Keratinocyte (primary cell): ENCODE measurements around the gene PLAAT4. TPM values are rescaled to one million over a fixed set of nuclear protein-coding genes. Genes with fewer than 3 reads are reported as not detected.

Experiments
- DNase-seq: peaks from one replicate; pipeline ENCODE4 v3.0.0-alpha.2; 2011; ENCODE audit warnings: low read depth, missing footprints, low spot score
- FAIRE-seq: peaks from 2 replicates; lab custom pipeline; 2011; peaks lifted over from hg19 to GRCh38; lab: Jason Lieb, UNC
- H2AFZ ChIP-seq: 2 replicates; pipeline ENCODE4 v1.6.0; 2012; ENCODE audit warnings: low read length, control low read depth, inconsistent platforms; ENCODE audit not compliant: control insufficient read depth
- H3K27ac ChIP-seq: 2 replicates; pipeline ENCODE4 v1.5.1; 2011; ENCODE audit warnings: low read length; ENCODE audit not compliant: control insufficient read depth, insufficient read depth
- H3K27me3 ChIP-seq: 3 replicates; pipeline ENCODE4 v1.6.0; 2011; ENCODE audit warnings: low read length; ENCODE audit not compliant: control insufficient read depth, insufficient read depth; ENCODE audit errors: extremely low read depth
- H3K36me3 ChIP-seq, 2 experiments: 2 replicates in 1 of 2; 3 replicates in 1 of 2; pipeline ENCODE4 v1.5.1; 2011; ENCODE audit warnings: low read length in 2 of 2, mild to moderate bottlenecking in 1 of 2; ENCODE audit not compliant: control insufficient read depth in 2 of 2, insufficient read depth in 2 of 2; ENCODE audit errors: extremely low read depth in 1 of 2
- H3K4me1 ChIP-seq: 3 replicates; pipeline ENCODE4 v1.5.1; 2011; ENCODE audit warnings: low read length; ENCODE audit not compliant: control insufficient read depth, insufficient read depth; ENCODE audit errors: extremely low read depth
- H3K4me2 ChIP-seq: 3 replicates; pipeline ENCODE4 v1.6.0; 2011; ENCODE audit warnings: low read depth, low read length; ENCODE audit not compliant: control insufficient read depth, insufficient read depth; ENCODE audit errors: extremely low read depth
- H3K4me3 ChIP-seq, 3 experiments: fragments of 200-600 bp in 1 of 3; sonication (generic) in 1 of 3; 2 replicates in 2 of 3; 3 replicates in 1 of 3; pipeline ENCODE4 v1.5.1; 2011 to 2016; ENCODE audit warnings: low read length in 3 of 3, mild to moderate bottlenecking in 3 of 3, control low read depth in 2 of 3, inconsistent platforms in 1 of 3, low read depth in 1 of 3, mixed read lengths in 1 of 3, mixed run types in 1 of 3, moderate library complexity in 1 of 3; ENCODE audit not compliant: control insufficient read depth in 2 of 3, insufficient read depth in 2 of 3; ENCODE audit errors: extremely low read depth in 1 of 3
- H3K79me2 ChIP-seq: 2 replicates; pipeline ENCODE4 v1.6.0; 2012; ENCODE audit warnings: low read length; ENCODE audit not compliant: control insufficient read depth, insufficient read depth
- H3K9ac ChIP-seq: 3 replicates; pipeline ENCODE4 v1.6.0; 2011; ENCODE audit warnings: low read length; ENCODE audit not compliant: control insufficient read depth, insufficient read depth; ENCODE audit errors: extremely low read depth
- H3K9me1 ChIP-seq: 3 replicates; pipeline ENCODE4 v1.6.0; 2011; ENCODE audit warnings: low read length; ENCODE audit not compliant: control insufficient read depth, insufficient read depth; ENCODE audit errors: extremely low read depth
- H3K9me3 ChIP-seq: 2 replicates; pipeline ENCODE4 v1.5.1; 2012; ENCODE audit warnings: low read depth, low read length; ENCODE audit not compliant: control insufficient read depth
- H4K20me1 ChIP-seq: 3 replicates; pipeline ENCODE4 v1.6.0; 2011; ENCODE audit warnings: low read length; ENCODE audit not compliant: control insufficient read depth, insufficient read depth; ENCODE audit errors: extremely low read depth
- CTCF ChIP-seq, 3 experiments: IDR thresholded peaks in 1 of 3; conservative IDR thresholded peaks in 1 of 3; optimal IDR thresholded peaks in 1 of 3; 2 replicates in 2 of 3; 3 replicates in 1 of 3; pipeline versions ENCODE3 to v1.5.1; 2011; ENCODE audit warnings: low read length in 3 of 3, mild to moderate bottlenecking in 3 of 3, moderate library complexity in 2 of 3, control low read depth in 1 of 3, inconsistent platforms in 1 of 3; ENCODE audit not compliant: insufficient read depth in 2 of 3; ENCODE audit errors: extremely low read depth in 1 of 3
- EZH2 ChIP-seq: IDR thresholded peaks from one replicate; pipeline ENCODE4 v1.6.1; 2012; ENCODE audit warnings: inconsistent platforms, mild to moderate bottlenecking, low read length, moderate library complexity
- dilution Hi-C: fragments of 300-500 bp; cut with MboI; formaldehyde crosslinking; loops from one replicate; pipeline ENCODE4 v1.7.0; 2020; ENCODE audit warnings: low sequenced_read_pairs; ENCODE audit not compliant: extremely low pct_ligation_motif_present
- polyA plus RNA-seq, 5 experiments: library from polyadenylated mRNA; depleted of rRNA in 3 of 5; stranded (reverse) in 3 of 5; stranded (forward) in 1 of 5; unstranded in 1 of 5; fragments of >200 nt; gene quantifications; 1 replicate in 1 of 5; 2 replicates in 3 of 5; 3 replicates in 1 of 5; pipeline versions ENCODE4 v1.2.1 to v1.2.3, GENCODE V29; 2011 to 2012; ENCODE audit warnings: missing spikeins in 2 of 5, low read depth in 1 of 5, low replicate concordance in 1 of 5

The PLAAT4 gene
- polyA plus RNA-seq, 1 donor (not counting 4 experiments of a cell fraction or from before 2014, with no cell fraction given): 2.0 TPM

DNA sequence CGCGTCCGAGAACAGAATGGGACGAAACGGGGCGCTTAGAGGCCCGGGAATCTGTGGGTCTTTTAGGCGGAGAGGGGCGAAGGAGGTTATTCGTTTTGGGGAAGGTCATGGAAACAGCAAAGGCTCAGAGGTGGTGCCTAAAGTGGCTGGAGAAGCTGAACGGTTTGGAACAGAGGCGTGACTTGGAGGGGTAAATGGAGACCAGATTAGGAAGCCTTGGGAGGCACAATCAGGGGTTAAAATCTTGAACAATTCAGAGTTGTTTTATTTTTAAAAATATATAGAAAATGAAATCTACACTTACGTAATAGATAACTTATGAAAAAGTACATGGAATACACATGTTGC lies 45.4 kb upstream of the PLAAT4 start:
- DNase-seq: no peak
- no peaks in the 10 kb centered on the region for H3K36me3 ChIP-seq
- H3K27me3 ChIP-seq: peaks cover 39% of the 10 kb centered on the region
- peak overlapping the region; percentile 2 to 57 (median 40) for H3K4me3 ChIP-seq
- peak overlapping the region; percentile 36 for H2AFZ ChIP-seq
- H3K4me2 ChIP-seq: peak overlapping the region; percentile 86
- H3K9me1 ChIP-seq: no peaks in the 10 kb centered on the region
- TF ChIP-seq CTCF (optimal IDR thresholded peaks at IDR 0.05 in 1 of 3, IDR thresholded peaks at IDR 0.05 in 1 of 3, conservative IDR thresholded peaks at IDR 0.05 in 1 of 3; ENCODE audit: extremely low read depth in 1 of 3, insufficient read depth in 2 of 3, low read length in 3 of 3): no peak
- TF ChIP-seq EZH2: no peak
- H3K4me1 ChIP-seq: peaks cover 5% of the 10 kb centered on the region
- no peaks in the 10 kb centered on the region for H4K20me1 ChIP-seq
- dilution Hi-C loops: no loop called here
- no peak overlapping the region for H3K9ac ChIP-seq
- no peaks in the 10 kb centered on the region for H3K79me2 ChIP-seq
- H3K9me3 ChIP-seq: no peaks in the 10 kb centered on the region
- no peak for FAIRE-seq
- H3K27ac ChIP-seq: no peak overlapping the region

DNA sequence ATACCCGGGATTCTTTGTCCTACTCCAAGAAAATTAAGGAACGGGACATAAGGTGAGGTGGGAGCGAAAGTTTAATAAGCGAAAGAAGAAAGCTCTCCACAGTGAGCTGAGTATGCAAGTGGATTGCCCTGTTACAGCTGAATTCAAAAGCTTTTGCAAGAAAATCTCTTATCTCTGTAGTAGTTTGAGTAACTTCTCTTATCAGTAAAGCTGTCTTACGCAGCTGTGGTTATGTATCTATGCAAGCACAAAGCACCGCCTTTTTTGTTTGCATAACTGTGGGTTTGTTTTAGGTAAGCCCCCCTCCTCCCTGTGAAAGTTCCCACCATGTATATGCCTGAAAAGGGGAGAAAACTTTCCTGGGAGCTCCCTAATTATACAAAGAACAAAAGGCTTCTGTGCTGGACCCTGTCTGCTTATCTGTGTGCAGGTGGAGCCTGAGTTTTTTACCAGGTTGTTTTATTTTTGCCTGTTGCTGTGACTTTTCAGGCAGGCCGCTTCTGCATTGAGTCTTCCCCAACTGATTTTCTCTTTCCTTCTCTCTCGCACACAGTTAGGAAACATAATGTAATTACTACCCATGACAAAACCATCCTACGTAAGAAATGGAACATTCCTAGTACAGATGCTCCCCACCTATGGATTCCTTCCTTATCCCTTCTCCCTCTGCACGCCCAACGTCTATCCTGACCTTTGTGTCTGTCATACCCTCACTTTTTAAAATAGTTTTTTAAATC lies 44.8 kb upstream of the PLAAT4 start:
- Histone ChIP-seq H3K9me3 (no peaks in the 10 kb centered on the region), H3K9ac (no peak overlapping the region), H3K4me2 (peak overlapping the region; percentile 86), H4K20me1 (no peaks in the 10 kb centered on the region), H3K36me3 (no peaks in the 10 kb centered on the region), H3K79me2 (no peaks in the 10 kb centered on the region), H3K4me1 (peaks cover 5% of the 10 kb centered on the region), H3K9me1 (no peaks in the 10 kb centered on the region), H3K27me3 (peaks cover 39% of the 10 kb centered on the region), H2AFZ (no peak overlapping the region), H3K27ac (no peak overlapping the region), H3K4me3 (no peak overlapping the region)
- dilution Hi-C loops: no loop called here
- DNase-seq: no peak
- TF ChIP-seq CTCF (optimal IDR thresholded peaks at IDR 0.05 in 1 of 3, IDR thresholded peaks at IDR 0.05 in 1 of 3, conservative IDR thresholded peaks at IDR 0.05 in 1 of 3; ENCODE audit: extremely low read depth in 1 of 3, insufficient read depth in 2 of 3, low read length in 3 of 3) (no peak), EZH2 (no peak)
- no peak for FAIRE-seq
